ENCODE measurements around the gene ABCA1. TPM values are rescaled to one million over a fixed set of nuclear protein-coding genes. Genes with fewer than 3 reads are reported as not detected.

The ABCA1 gene
- total RNA-seq, 1 experiment from 2014 or later, result 0.69 TPM

DNA sequence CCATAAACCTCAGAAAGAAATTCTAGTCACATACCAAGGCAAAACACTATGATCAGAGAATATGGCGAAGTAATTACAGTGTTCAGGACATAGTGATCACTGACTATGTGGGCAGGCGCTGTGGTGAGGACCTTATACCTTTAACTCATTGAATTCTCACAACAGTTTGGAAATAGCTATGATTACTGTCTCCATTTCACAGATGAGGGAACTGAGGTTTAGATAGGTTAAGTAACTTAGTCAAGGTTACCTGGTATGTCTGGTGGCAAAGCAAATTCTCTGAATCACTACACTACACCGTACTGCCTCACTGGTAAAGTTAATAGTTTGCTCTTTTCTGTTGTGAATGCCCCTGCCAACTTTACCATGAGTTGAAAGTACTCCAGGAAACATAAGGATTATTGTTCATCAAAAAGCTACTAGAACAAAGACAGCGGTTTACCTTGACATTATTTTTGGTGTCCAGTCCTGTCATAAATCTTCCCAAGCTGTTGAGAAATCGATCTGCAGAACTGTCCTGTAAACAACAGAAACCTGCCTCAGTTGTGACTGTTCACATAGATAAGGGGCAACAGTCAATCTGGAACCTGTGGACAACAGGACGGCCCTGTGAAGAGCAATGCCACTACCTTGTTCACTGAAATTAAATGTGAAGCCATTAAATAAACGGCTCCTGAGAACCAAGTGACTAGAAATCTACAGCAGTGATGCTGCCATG, 127.7 kb downstream of the ABCA1 start:
- no peaks in the 10 kb centered on the region for H3K9me3 ChIP-seq (ENCODE audit: low read depth, low read length, poor library complexity, severe bottlenecking)
- H3K36me3 ChIP-seq (ENCODE audit: insufficient read depth, low read length, poor library complexity, severe bottlenecking), result no peaks in the 10 kb centered on the region
- H3K27ac ChIP-seq (ENCODE audit: low read depth, low read length, poor library complexity, severe bottlenecking), result no peak overlapping the region
- peaks cover 3% of the 10 kb centered on the region for H3K27me3 ChIP-seq (replicated peaks; ENCODE audit: insufficient read depth, low read depth, low read length, poor library complexity)
- H3K4me3 ChIP-seq (ENCODE audit: low read depth, low read length, poor library complexity, severe bottlenecking), result no peak overlapping the region
- DNase-seq (ENCODE audit: low spot score), result no peak
- POLR2A ChIA-PET (ENCODE audit: low non-redundant PET), result no interaction called here
- no peaks in the 10 kb centered on the region for H3K4me1 ChIP-seq (ENCODE audit: insufficient read depth, low read length, poor library complexity, severe bottlenecking)
- CTCF ChIA-PET, result no interaction called here
- intact Hi-C loops (cut with micrococcal nuclease; ENCODE audit: unreplicated experiment), result no loop called here
- no TSS peak for BruUV-seq (replicated peaks)
- TF ChIP-seq, protein P1, sequence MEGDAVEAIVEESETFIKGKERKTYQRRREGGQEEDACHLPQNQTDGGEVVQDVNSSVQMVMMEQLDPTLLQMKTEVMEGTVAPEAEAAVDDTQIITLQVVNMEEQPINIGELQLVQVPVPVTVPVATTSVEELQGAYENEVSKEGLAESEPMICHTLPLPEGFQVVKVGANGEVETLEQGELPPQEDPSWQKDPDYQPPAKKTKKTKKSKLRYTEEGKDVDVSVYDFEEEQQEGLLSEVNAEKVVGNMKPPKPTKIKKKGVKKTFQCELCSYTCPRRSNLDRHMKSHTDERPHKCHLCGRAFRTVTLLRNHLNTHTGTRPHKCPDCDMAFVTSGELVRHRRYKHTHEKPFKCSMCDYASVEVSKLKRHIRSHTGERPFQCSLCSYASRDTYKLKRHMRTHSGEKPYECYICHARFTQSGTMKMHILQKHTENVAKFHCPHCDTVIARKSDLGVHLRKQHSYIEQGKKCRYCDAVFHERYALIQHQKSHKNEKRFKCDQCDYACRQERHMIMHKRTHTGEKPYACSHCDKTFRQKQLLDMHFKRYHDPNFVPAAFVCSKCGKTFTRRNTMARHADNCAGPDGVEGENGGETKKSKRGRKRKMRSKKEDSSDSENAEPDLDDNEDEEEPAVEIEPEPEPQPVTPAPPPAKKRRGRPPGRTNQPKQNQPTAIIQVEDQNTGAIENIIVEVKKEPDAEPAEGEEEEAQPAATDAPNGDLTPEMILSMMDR (conservative IDR thresholded peaks at IDR 0.05; ENCODE audit: low read depth, low read length), result no peak
- TF ChIP-seq EZH2 (IDR thresholded peaks at IDR 0.05; ENCODE audit: borderline replicate concordance, low read depth, low read length, poor library complexity, severe bottlenecking), result no peak

DNA sequence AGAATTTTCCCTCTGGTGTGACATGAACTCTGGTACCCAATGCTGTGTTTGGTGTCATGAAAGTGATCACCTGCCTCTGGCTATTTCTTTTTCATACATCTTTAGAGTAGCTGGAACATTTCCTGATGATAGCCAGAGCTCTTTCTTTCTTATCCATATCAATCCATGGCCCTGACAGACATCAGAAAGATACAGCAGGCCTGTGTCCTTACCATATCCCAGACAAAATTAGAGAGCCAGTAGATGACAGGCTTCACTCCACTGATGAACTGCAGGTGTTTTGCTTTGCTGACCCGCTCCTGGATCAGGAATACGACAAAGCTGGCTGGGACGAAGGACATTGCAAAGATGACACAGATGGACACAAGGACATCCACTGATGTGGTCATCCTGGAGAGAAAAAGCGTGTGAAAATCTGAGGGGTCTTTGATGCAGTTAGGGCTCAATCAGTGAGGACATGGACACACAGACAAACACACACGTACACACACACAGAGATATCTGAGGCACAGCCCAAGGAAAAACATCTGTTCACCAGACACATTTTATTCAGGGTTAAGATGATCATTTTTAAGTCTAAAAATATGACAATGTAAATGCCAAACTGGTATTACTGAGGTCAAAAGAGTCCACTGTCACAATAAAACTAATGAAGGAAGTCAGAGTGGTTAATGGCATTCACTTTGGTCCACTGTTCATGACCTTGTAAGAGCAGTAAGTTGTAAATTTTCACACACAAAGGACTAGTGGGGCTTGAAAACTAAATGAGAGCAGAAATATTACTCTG, 129.6 kb downstream of the ABCA1 start:
- Histone ChIP-seq H3K36me3 (ENCODE audit: insufficient read depth, low read length, poor library complexity, severe bottlenecking) (no peaks in the 10 kb centered on the region), H3K9me3 (ENCODE audit: low read depth, low read length, poor library complexity, severe bottlenecking) (no peaks in the 10 kb centered on the region), H3K27ac (ENCODE audit: low read depth, low read length, poor library complexity, severe bottlenecking) (no peak overlapping the region), H3K4me3 (ENCODE audit: low read depth, low read length, poor library complexity, severe bottlenecking) (no peak overlapping the region), H3K27me3 (replicated peaks; ENCODE audit: insufficient read depth, low read depth, low read length, poor library complexity) (peaks cover 3% of the 10 kb centered on the region), H3K4me1 (ENCODE audit: insufficient read depth, low read length, poor library complexity, severe bottlenecking) (no peaks in the 10 kb centered on the region)
- no TSS peak for BruUV-seq (replicated peaks)
- ChIA-PET POLR2A (ENCODE audit: low non-redundant PET) (no interaction called here), CTCF (no interaction called here)
- DNase-seq (ENCODE audit: low spot score), result no peak
- intact Hi-C loops (cut with micrococcal nuclease; ENCODE audit: unreplicated experiment), result no loop called here
- TF ChIP-seq EZH2 (IDR thresholded peaks at IDR 0.05; ENCODE audit: borderline replicate concordance, low read depth, low read length, poor library complexity, severe bottlenecking), result no peak
- TF ChIP-seq, protein P1 (conservative IDR thresholded peaks at IDR 0.05; ENCODE audit: low read depth, low read length), result no peak

DNA sequence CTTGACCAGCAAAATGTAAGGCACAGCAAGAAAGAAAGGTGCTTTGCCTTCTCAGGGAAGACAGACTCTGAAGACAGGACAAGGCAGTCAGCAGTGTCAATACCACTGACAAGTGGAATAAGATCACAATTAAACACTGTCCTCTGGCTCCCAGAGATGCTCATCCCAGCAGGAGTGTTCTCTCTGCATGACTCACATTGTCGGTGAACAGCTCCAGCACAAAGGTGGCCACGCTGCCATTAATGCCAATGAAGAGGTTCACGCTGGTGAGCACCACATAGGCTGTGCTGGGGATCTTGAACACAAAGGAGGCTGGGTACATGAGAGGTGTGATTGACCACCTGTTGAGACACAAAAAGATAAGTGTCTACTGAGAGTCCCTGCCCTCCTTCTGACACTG, 132.1 kb downstream of the ABCA1 start:
- no peaks in the 10 kb centered on the region for H3K4me1 ChIP-seq (ENCODE audit: insufficient read depth, low read length, poor library complexity, severe bottlenecking)
- DNase-seq (ENCODE audit: low spot score), result peak; percentile 3
- no TSS peak for BruUV-seq (replicated peaks)
- peaks cover 3% of the 10 kb centered on the region for H3K27me3 ChIP-seq (replicated peaks; ENCODE audit: insufficient read depth, low read depth, low read length, poor library complexity)
- ChIA-PET CTCF (no interaction called here), POLR2A (ENCODE audit: low non-redundant PET) (no interaction called here)
- TF ChIP-seq, protein P1 (conservative IDR thresholded peaks at IDR 0.05; ENCODE audit: low read depth, low read length), result no peak
- TF ChIP-seq EZH2 (IDR thresholded peaks at IDR 0.05; ENCODE audit: borderline replicate concordance, low read depth, low read length, poor library complexity, severe bottlenecking), result no peak
- no peaks in the 10 kb centered on the region for H3K9me3 ChIP-seq (ENCODE audit: low read depth, low read length, poor library complexity, severe bottlenecking)
- no peak overlapping the region for H3K4me3 ChIP-seq (ENCODE audit: low read depth, low read length, poor library complexity, severe bottlenecking)
- H3K27ac ChIP-seq (ENCODE audit: low read depth, low read length, poor library complexity, severe bottlenecking), result no peak overlapping the region
- intact Hi-C loops (cut with micrococcal nuclease; ENCODE audit: unreplicated experiment), result no loop called here
- H3K36me3 ChIP-seq (ENCODE audit: insufficient read depth, low read length, poor library complexity, severe bottlenecking), result no peaks in the 10 kb centered on the region
